Memory B cell (primary cell): ENCODE results near the gene MAOB.
"Not testable (repeated sequence)": the region's sequence is repeated elsewhere in the genome, so short reads cannot be mapped to it uniquely, and the experiment has no call there.

Source experiments
- ATAC-seq: fragments of 150-1000 bp; cut with Tn5 transposase; 2 replicates; pipeline ENCODE4 v1.10.0; 2021; ENCODE audit warnings: low read depth, mild to moderate bottlenecking, moderate library complexity
- DNase-seq, 2 donors: peaks; one replicate each; pipeline ENCODE4 v3.0.0; 2022; ENCODE audit warnings: low spot score in 2 of 2
- H3K27ac Mint-ChIP-seq: one replicate; pipeline ENCODE4 v1.8.0; 2022; ENCODE audit warnings: mild to moderate bottlenecking, moderate library complexity, mixed read lengths
- H3K27me3 Mint-ChIP-seq: one replicate; pipeline ENCODE4 v1.8.0; 2022; ENCODE audit warnings: mixed read lengths
- H3K36me3 Mint-ChIP-seq: one replicate; pipeline ENCODE4 v1.8.0; 2022; ENCODE audit warnings: mild to moderate bottlenecking, mixed read lengths
- H3K4me1 Mint-ChIP-seq: one replicate; pipeline ENCODE4 v1.8.0; 2022; ENCODE audit warnings: mixed read lengths
- H3K4me3 Mint-ChIP-seq: one replicate; pipeline ENCODE4 v1.8.0; 2022; ENCODE audit warnings: mild to moderate bottlenecking, moderate library complexity, mixed read lengths
- H3K9me3 Mint-ChIP-seq: one replicate; pipeline ENCODE4 v1.8.0; 2022; ENCODE audit warnings: mixed read lengths

Gene MAOB

GRCh38 chrX:43728002-43728401 lies 154.2 kb downstream of the MAOB start:
- DNase-seq, result no peak
- H3K27me3 Mint-ChIP-seq, result peaks cover 6% of the 10 kb centered on the region
- H3K4me3 Mint-ChIP-seq, result no peak overlapping the region
- ATAC-seq, result no peak
- H3K36me3 Mint-ChIP-seq, result no peaks in the 10 kb centered on the region
- no peaks in the 10 kb centered on the region for H3K4me1 Mint-ChIP-seq
- no peak overlapping the region for H3K27ac Mint-ChIP-seq
- H3K9me3 Mint-ChIP-seq, result no peaks in the 10 kb centered on the region

- not testable (repeated sequence) for H3K9me3 Mint-ChIP-seq, H3K27ac Mint-ChIP-seq, ATAC-seq, H3K36me3 Mint-ChIP-seq, DNase-seq, H3K4me1 Mint-ChIP-seq, H3K4me3 Mint-ChIP-seq, H3K27me3 Mint-ChIP-seq
Measured at GRCh38 chrX:43727254-43727653, 155.0 kb downstream of the MAOB start.

DNA sequence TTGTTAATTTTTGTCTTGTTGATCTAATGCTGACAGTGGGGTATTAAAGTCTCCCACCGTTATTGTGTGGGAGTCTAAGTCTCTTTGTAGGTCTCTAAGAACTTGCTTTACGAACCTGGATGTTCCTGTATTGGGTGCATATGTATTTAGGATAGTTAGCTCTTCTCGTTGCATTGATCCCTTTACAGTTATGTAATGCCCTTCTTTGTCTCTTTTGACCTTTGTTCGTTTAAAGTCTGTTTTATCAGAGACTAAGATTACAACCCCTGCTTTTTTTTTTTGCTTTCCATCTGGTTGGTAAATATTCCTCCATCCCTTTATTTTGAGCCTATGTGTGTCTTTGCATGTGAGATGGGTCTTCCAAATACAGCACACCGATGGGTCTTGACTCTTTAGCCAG lies 157.0 kb downstream of the MAOB start:
- DNase-seq, H3K36me3 Mint-ChIP-seq, H3K27ac Mint-ChIP-seq, ATAC-seq, H3K27me3 Mint-ChIP-seq, H3K4me1 Mint-ChIP-seq, H3K9me3 Mint-ChIP-seq, H3K4me3 Mint-ChIP-seq: not testable (repeated sequence)

DNA sequence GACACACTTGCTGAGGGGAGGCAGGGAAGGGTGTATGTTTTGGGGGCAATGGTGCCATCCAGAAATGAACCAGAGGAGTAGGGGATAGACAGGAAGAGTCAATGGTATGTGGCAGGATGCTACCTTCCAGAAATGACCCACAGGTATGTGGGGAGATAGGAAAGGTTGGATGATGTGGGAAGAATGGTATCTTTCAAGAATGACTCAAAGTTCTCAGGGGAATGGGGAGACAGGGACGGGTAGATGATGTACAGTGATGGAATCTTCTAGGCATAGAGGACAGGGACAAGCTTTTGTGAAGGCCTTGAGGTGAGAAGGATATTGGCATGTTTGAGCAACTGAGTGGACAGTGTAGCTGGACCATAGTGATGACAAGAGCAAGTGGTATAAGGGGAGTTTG lies 161.3 kb downstream of the MAOB start:
- no peak for DNase-seq
- Mint-ChIP-seq H3K27ac (no peak overlapping the region), H3K4me3 (no peak overlapping the region), H3K9me3 (no peaks in the 10 kb centered on the region), H3K4me1 (no peaks in the 10 kb centered on the region), H3K36me3 (no peaks in the 10 kb centered on the region), H3K27me3 (no peaks in the 10 kb centered on the region)
- no peak for ATAC-seq

- Mint-ChIP-seq H3K4me3 (no peak overlapping the region), H3K27me3 (no peaks in the 10 kb centered on the region), H3K36me3 (no peaks in the 10 kb centered on the region), H3K27ac (no peak overlapping the region), H3K4me1 (no peaks in the 10 kb centered on the region), H3K9me3 (no peaks in the 10 kb centered on the region)
- DNase-seq (no peak), ATAC-seq (no peak)
Measured at GRCh38 chrX:43720082-43720481, 162.2 kb downstream of the MAOB start.

- DNase-seq (no peak), ATAC-seq (no peak)
- Mint-ChIP-seq H3K9me3 (no peaks in the 10 kb centered on the region), H3K27me3 (no peaks in the 10 kb centered on the region), H3K4me1 (no peaks in the 10 kb centered on the region), H3K27ac (no peak overlapping the region), H3K4me3 (no peak overlapping the region), H3K36me3 (no peaks in the 10 kb centered on the region)
Measured at GRCh38 chrX:43718956-43719355, 163.3 kb downstream of the MAOB start.

DNA sequence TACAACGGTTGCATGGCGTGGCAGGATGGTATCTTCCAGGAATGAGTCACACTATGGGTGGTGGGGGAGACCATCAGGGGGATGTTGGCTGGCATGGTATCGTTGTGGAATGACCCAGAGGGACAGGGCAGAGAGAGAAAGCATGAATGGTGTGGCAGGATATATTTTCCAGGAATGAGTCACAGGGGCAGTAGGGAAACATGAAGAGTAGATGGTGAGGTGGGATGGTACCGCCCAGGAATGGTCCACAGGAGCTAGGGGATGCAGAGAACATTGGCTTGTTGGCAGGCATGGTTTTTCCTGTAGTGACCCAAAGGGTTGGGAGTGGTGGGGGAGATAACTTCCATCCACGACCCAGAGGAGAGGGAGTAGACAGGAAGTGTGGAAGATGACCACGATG lies 163.7 kb downstream of the MAOB start:
- DNase-seq, result no peak
- ATAC-seq, result no peak
- no peak overlapping the region for H3K27ac Mint-ChIP-seq
- H3K4me1 Mint-ChIP-seq, result no peaks in the 10 kb centered on the region
- H3K9me3 Mint-ChIP-seq, result no peaks in the 10 kb centered on the region
- H3K27me3 Mint-ChIP-seq, result no peaks in the 10 kb centered on the region
- no peaks in the 10 kb centered on the region for H3K36me3 Mint-ChIP-seq
- H3K4me3 Mint-ChIP-seq, result no peak overlapping the region

- H3K9me3 Mint-ChIP-seq, result no peaks in the 10 kb centered on the region
- H3K4me3 Mint-ChIP-seq, result no peak overlapping the region
- H3K27ac Mint-ChIP-seq, result no peak overlapping the region
- ATAC-seq (no peak), DNase-seq (no peak)
- no peaks in the 10 kb centered on the region for H3K36me3 Mint-ChIP-seq
- H3K27me3 Mint-ChIP-seq, result no peaks in the 10 kb centered on the region
- no peaks in the 10 kb centered on the region for H3K4me1 Mint-ChIP-seq
Measured at GRCh38 chrX:43718081-43718480, 164.2 kb downstream of the MAOB start.

DNA sequence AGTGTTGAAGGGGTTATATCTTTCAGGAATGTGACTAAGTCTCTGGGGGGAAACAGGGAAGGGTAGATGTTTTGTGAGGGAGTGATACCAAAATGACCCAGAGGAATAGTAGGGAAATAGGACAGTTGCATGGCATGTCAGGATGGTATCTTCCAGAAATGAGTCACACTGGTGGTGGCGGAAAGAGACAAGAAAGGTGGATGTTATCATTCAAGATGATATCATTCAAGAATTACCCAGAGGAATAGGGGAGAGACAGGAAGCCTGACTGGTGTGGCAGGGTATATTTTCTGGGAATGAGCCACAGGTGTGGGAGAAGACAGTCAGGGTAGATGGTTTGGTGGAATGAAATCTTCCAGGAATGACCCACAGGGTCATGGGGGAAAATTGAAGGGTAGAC lies 165.1 kb downstream of the MAOB start:
- Mint-ChIP-seq H3K27ac (no peak overlapping the region), H3K36me3 (no peaks in the 10 kb centered on the region), H3K4me1 (no peaks in the 10 kb centered on the region), H3K4me3 (no peak overlapping the region), H3K27me3 (no peaks in the 10 kb centered on the region), H3K9me3 (no peaks in the 10 kb centered on the region)
- no peak for ATAC-seq
- no peak for DNase-seq

GRCh38 chrX:43716696-43717095 lies 165.6 kb downstream of the MAOB start:
- Mint-ChIP-seq H3K36me3 (no peaks in the 10 kb centered on the region), H3K27me3 (no peaks in the 10 kb centered on the region), H3K4me3 (no peak overlapping the region), H3K27ac (no peak overlapping the region), H3K9me3 (no peaks in the 10 kb centered on the region), H3K4me1 (no peaks in the 10 kb centered on the region)
- DNase-seq, result no peak
- ATAC-seq, result no peak
